HCT116 (cell line): ENCODE measurements around the gene MXRA7. TPM values are rescaled to one million over a fixed set of nuclear protein-coding genes. Genes with fewer than 3 reads are reported as not detected.
A peak's percentile ranks its signal among the peaks of the same experiment; 100 is the strongest.

Experiments
- CBX3 ChIP-seq: IDR thresholded peaks from 2 replicates; pipeline ENCODE4 v1.6.1; 2012; ENCODE audit warnings: low read depth
- CTCF ChIP-seq, 3 experiments: fragments of 200-600 bp in 1 of 3; sonication (generic) in 1 of 3; IDR thresholded peaks in 2 of 3; conservative IDR thresholded peaks in 1 of 3; 2 replicates each; pipeline ENCODE4 v1.5.1; 2012 to 2017; ENCODE audit warnings: low read depth in 2 of 3, low read length in 2 of 3, antibody characterized with exemption in 1 of 3, borderline replicate concordance in 1 of 3, control low read depth in 1 of 3, mild to moderate bottlenecking in 1 of 3, mixed read lengths in 1 of 3, mixed run types in 1 of 3, moderate library complexity in 1 of 3; ENCODE audit not compliant: insufficient read depth in 1 of 3
- EZH2 ChIP-seq: fragments of 200-600 bp; sonication (generic); IDR thresholded peaks from 2 replicates; pipeline ENCODE4 v1.6.1; 2017; ENCODE audit warnings: antibody characterized with exemption, mixed run types
- EZH2phosphoT487 ChIP-seq: fragments of 200-600 bp; IDR thresholded peaks from 2 replicates; pipeline ENCODE4 v1.6.1; 2018; ENCODE audit warnings: antibody characterized with exemption, borderline replicate concordance
- MAX ChIP-seq: IDR thresholded peaks from 2 replicates; pipeline ENCODE4 v1.6.1; 2012
- POLR2A ChIP-seq: IDR thresholded peaks from 2 replicates; pipeline ENCODE4 v1.7.0; 2011; ENCODE audit warnings: borderline replicate concordance; ENCODE audit not compliant: insufficient read depth, insufficient read length; ENCODE audit errors: extremely low read depth
- RAD21 ChIP-seq: IDR thresholded peaks from 2 replicates; pipeline ENCODE4 v1.6.1; 2012; ENCODE audit warnings: low read depth, mild to moderate bottlenecking
- REST ChIP-seq: IDR thresholded peaks from 2 replicates; pipeline ENCODE4 v1.6.1; 2012; ENCODE audit warnings: low read depth
- YY1 ChIP-seq: IDR thresholded peaks from 2 replicates; pipeline ENCODE4 v1.6.1; 2011; ENCODE audit warnings: low read length, low read depth, moderate library complexity, mild to moderate bottlenecking; ENCODE audit not compliant: insufficient replicate concordance; ENCODE audit errors: extremely low read depth
- ZNF274 ChIP-seq: fragments of 200-500 bp; sonication (Bioruptor generic); IDR thresholded peaks from 2 replicates; pipeline ENCODE4 v1.6.1; 2014; ENCODE audit warnings: mild to moderate bottlenecking, low read depth, low read length, inconsistent platforms
- total RNA-seq: library from RNA; stranded (reverse); gene quantifications from one replicate; pipeline ENCODE4 v1.2.1, GENCODE V29; 2021; ENCODE audit not compliant: unreplicated experiment

MXRA7 gene
- total RNA-seq, 1 experiment from 2014 or later, result 57.1 TPM

- peak; percentile 64 for TF ChIP-seq POLR2A
- TF ChIP-seq MAX, result peak; percentile 45; the same call in 1 of the 2 replicates
- no peak for TF ChIP-seq CBX3
- TF ChIP-seq YY1, result no peak
- TF ChIP-seq ZNF274, result no peak
- no peak for TF ChIP-seq RAD21
- TF ChIP-seq EZH2, result no peak
- no peak for TF ChIP-seq CTCF (IDR thresholded peaks at IDR 0.05 in 2 of 3, conservative IDR thresholded peaks at IDR 0.05 in 1 of 3; ENCODE audit: borderline replicate concordance in 1 of 3, insufficient read depth in 1 of 3, low read depth in 2 of 3, low read length in 2 of 3)
- TF ChIP-seq EZH2phosphoT487, result no peak
- no peak for TF ChIP-seq REST
Observed at GRCh38 chr17:76671123-76671911, 39.4 kb downstream of the MXRA7 start (continued).
